Measurements from ENCODE around the gene EMCN. TPM values are rescaled to one million over a fixed set of nuclear protein-coding genes. Genes with fewer than 3 reads are reported as not detected.

The EMCN gene
- total and polyA plus RNA-seq, 10 of the 15 experiments (the other 5 are each of a cell fraction or from before 2014, with no cell fraction given): not detected

DNA sequence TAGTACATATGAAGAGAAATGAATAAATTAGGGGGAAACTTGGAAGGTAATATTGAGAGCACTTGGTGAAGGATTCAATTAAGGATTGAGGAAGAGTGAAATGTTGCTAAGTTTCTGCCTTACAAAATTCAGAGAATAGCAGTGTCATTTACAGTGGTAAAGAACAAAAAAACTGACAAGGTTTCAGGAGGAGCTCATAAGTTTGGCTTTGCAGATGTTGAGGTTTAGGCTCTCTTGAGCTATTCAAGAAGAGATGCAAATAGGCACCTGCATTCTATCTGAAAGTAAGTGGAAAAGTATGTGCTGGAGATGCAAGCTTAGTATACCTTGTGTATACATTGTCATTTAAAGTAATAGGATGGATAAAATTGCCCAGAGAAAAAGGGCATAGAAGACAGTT lies 22.3 kb upstream of the EMCN start (continued):
- TF ChIP-seq, protein P1, sequence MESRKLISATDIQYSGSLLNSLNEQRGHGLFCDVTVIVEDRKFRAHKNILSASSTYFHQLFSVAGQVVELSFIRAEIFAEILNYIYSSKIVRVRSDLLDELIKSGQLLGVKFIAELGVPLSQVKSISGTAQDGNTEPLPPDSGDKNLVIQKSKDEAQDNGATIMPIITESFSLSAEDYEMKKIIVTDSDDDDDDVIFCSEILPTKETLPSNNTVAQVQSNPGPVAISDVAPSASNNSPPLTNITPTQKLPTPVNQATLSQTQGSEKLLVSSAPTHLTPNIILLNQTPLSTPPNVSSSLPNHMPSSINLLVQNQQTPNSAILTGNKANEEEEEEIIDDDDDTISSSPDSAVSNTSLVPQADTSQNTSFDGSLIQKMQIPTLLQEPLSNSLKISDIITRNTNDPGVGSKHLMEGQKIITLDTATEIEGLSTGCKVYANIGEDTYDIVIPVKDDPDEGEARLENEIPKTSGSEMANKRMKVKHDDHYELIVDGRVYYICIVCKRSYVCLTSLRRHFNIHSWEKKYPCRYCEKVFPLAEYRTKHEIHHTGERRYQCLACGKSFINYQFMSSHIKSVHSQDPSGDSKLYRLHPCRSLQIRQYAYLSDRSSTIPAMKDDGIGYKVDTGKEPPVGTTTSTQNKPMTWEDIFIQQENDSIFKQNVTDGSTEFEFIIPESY (IDR thresholded peaks at IDR 0.05): no peak

GRCh38 chr4:100539706-100540105 lies 21.9 kb upstream of the EMCN start:
- ChIA-PET CTCF (no interaction called here), RAD21 (ENCODE audit: unreplicated experiment) (no interaction called here), POLR2A (no interaction called here), SMC1A (ENCODE audit: uncharacterized antibody, unreplicated experiment) (interaction anchor here (1.4 kb wide), 1 partner anchor 26 kb away, joined by 5 read pairs; no protein-coding TSS in a partner anchor)
- Histone ChIP-seq H3K4me2 (ENCODE audit: control insufficient read depth, insufficient read depth) (no peak overlapping the region), H3K9ac (ENCODE audit: control insufficient read depth, insufficient read depth, low read length) (no peak overlapping the region), H3K27me3 (replicated peaks in 1 of 2; ENCODE audit: control insufficient read depth in 2 of 2, insufficient read depth in 2 of 2, low read length in 1 of 2) (no peaks in the 10 kb centered on the region), H3K27ac (ENCODE audit: control insufficient read depth, insufficient read depth) (no peak overlapping the region), H2AFZ (ENCODE audit: control insufficient read depth, low read depth, low read length) (no peak overlapping the region), H3K36me3 (ENCODE audit: control insufficient read depth in 2 of 2, insufficient read depth in 2 of 2, low read length in 1 of 2) (no peaks in the 10 kb centered on the region), H3K9me3 (replicated peaks; ENCODE audit: control insufficient read depth, insufficient read depth, low read length) (no peaks in the 10 kb centered on the region), H3K4me1 (ENCODE audit: control insufficient read depth, insufficient read depth, low read length) (no peaks in the 10 kb centered on the region), H3K4me3 (no peak overlapping the region), H4K20me1 (ENCODE audit: control insufficient read depth, insufficient read depth) (no peaks in the 10 kb centered on the region), H3K79me2 (ENCODE audit: control insufficient read depth, insufficient read depth, low read length) (no peaks in the 10 kb centered on the region)
- FAIRE-seq (no peak), ATAC-seq (no peak), DNase-seq (ENCODE audit: low read depth, low spot score) (no peak)
- WGBS (ENCODE audit: insufficient coverage, insufficient replicate concordance, low lambda C conversion rate, missing lambda C conversion rate): 0% methylated on average over 4 of the region's 4 CpGs
- in situ Hi-C loops (cut with MboI): no loop called here
- intact Hi-C loops (cut with micrococcal nuclease; ENCODE audit: unreplicated experiment): no loop called here
- BruUV-seq (replicated peaks): no TSS peak
- TF ChIP-seq YBX1 (IDR thresholded peaks at IDR 0.05) (no peak), ATF2 (IDR thresholded peaks at IDR 0.05; ENCODE audit: low read length) (no peak), ZNF207 (IDR thresholded peaks at IDR 0.05; ENCODE audit: borderline replicate concordance) (no peak), BMI1 (IDR thresholded peaks at IDR 0.05; ENCODE audit: borderline replicate concordance) (no peak), ZBTB11 (CRISPR knock-in tag; IDR thresholded peaks at IDR 0.05) (no peak), RCOR1 (conservative IDR thresholded peaks at IDR 0.05; ENCODE audit: low read depth, low read length) (no peak)
- TF ChIP-seq, protein P1 (IDR thresholded peaks at IDR 0.05): no peak
- TF ChIP-seq, protein P2, sequence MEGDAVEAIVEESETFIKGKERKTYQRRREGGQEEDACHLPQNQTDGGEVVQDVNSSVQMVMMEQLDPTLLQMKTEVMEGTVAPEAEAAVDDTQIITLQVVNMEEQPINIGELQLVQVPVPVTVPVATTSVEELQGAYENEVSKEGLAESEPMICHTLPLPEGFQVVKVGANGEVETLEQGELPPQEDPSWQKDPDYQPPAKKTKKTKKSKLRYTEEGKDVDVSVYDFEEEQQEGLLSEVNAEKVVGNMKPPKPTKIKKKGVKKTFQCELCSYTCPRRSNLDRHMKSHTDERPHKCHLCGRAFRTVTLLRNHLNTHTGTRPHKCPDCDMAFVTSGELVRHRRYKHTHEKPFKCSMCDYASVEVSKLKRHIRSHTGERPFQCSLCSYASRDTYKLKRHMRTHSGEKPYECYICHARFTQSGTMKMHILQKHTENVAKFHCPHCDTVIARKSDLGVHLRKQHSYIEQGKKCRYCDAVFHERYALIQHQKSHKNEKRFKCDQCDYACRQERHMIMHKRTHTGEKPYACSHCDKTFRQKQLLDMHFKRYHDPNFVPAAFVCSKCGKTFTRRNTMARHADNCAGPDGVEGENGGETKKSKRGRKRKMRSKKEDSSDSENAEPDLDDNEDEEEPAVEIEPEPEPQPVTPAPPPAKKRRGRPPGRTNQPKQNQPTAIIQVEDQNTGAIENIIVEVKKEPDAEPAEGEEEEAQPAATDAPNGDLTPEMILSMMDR (IDR thresholded peaks at IDR 0.05 in 2 of 3, conservative IDR thresholded peaks at IDR 0.05 in 1 of 3; ENCODE audit: control insufficient read depth in 2 of 3, extremely low read depth in 1 of 3, insufficient read depth in 1 of 3, low read depth in 3 of 3, low read length in 3 of 3): no peak
- TF ChIP-seq, protein P3, sequence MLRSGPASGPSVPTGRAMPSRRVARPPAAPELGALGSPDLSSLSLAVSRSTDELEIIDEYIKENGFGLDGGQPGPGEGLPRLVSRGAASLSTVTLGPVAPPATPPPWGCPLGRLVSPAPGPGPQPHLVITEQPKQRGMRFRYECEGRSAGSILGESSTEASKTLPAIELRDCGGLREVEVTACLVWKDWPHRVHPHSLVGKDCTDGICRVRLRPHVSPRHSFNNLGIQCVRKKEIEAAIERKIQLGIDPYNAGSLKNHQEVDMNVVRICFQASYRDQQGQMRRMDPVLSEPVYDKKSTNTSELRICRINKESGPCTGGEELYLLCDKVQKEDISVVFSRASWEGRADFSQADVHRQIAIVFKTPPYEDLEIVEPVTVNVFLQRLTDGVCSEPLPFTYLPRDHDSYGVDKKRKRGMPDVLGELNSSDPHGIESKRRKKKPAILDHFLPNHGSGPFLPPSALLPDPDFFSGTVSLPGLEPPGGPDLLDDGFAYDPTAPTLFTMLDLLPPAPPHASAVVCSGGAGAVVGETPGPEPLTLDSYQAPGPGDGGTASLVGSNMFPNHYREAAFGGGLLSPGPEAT (IDR thresholded peaks at IDR 0.05; ENCODE audit: low read depth): no peak
